ENCODE measurements around the gene GPC1.

The GPC1 gene

DNA sequence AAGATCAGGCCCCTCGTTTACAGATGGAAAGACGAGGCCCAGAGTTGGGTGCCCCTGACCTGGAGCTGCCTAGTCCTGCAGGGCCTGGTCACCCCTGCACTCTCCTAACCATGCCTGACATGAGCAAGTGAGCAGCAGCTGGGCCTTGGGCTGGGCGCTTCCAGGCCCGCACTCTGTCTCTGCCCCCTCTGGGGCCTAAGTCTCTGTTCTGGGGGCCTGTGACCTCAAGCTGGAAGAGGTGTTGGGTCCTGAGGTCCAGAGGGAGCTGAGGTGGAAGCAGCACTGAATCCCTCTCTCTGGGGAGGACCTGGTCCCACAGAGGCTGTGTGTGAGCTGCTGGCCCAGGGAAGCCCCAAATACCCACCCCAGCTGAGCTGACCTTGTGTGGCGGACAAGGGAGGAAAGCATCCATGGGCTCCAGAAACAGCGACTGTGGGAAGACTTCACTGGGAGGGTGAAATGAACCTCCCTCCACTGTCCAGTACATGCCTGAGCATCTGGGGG lies 46.1 kb upstream of the GPC1 start:
- in situ Hi-C loops (cut with MboI; ENCODE audit: low sequenced_read_pairs, unreplicated experiment) = no loop called here
- DNase-seq (ENCODE audit: low spot score) = no peak
- TF ChIP-seq, protein P1, sequence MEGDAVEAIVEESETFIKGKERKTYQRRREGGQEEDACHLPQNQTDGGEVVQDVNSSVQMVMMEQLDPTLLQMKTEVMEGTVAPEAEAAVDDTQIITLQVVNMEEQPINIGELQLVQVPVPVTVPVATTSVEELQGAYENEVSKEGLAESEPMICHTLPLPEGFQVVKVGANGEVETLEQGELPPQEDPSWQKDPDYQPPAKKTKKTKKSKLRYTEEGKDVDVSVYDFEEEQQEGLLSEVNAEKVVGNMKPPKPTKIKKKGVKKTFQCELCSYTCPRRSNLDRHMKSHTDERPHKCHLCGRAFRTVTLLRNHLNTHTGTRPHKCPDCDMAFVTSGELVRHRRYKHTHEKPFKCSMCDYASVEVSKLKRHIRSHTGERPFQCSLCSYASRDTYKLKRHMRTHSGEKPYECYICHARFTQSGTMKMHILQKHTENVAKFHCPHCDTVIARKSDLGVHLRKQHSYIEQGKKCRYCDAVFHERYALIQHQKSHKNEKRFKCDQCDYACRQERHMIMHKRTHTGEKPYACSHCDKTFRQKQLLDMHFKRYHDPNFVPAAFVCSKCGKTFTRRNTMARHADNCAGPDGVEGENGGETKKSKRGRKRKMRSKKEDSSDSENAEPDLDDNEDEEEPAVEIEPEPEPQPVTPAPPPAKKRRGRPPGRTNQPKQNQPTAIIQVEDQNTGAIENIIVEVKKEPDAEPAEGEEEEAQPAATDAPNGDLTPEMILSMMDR (IDR thresholded peaks at IDR 0.05; ENCODE audit: borderline replicate concordance, control extremely low read depth, extremely low read depth, insufficient read depth, missing control alignments) = no peak

- no peak for DNase-seq (ENCODE audit: low spot score)
- in situ Hi-C loops (cut with MboI; ENCODE audit: low sequenced_read_pairs, unreplicated experiment) = no loop called here
- TF ChIP-seq, protein P1 (IDR thresholded peaks at IDR 0.05; ENCODE audit: borderline replicate concordance, control extremely low read depth, extremely low read depth, insufficient read depth, missing control alignments) = no peak
Observed at GRCh38 chr2:240390091-240391073, 45.1 kb upstream of the GPC1 start.

DNA sequence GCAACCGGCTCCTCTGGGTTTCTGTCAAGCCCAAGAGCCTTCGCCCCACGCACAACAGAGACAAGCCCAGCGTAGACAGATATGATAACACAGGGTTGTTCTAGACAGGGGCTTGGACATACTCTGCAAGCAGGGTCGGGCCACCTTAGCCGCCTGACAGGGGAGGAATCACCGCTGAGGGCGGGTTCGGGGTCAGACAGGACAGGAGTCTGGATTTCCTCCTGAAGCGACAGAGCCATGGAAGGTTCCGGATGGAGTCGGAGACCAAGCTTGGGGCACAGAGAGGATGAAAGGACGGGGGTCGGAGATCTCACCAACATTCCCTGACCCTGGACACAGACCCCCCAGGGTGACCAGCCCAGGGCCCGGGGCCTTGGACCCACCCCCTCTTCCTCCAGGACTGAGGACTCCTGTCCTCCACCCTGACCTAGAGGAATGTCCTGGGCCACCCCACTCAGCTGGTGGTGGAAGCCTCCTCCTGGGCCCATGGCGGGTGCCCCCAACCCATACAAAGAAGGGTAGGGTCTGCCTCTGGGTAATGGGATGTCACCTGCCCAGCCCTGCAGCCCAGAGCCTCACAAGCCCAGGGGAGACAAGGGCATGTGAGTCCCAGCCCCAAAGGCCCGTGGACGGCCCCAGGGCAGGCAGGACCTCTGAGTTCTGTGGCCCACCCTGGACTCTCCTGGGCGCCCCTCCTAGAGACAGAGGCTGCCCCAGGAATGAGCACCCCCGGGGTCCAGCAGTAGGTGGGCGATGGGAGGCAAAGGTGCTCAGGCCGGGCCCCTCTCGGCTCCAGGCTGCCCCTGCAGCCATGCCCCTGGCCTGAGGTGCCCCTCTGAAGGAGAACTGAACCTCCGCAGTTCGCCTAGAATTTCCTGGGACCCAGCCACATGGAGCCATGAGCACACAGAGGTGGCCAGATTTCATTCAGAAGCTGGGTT lies 44.1 kb upstream of the GPC1 start:
- DNase-seq (ENCODE audit: low spot score) = no peak
- TF ChIP-seq, protein P1 (IDR thresholded peaks at IDR 0.05; ENCODE audit: borderline replicate concordance, control extremely low read depth, extremely low read depth, insufficient read depth, missing control alignments) = no peak
- in situ Hi-C loops (cut with MboI; ENCODE audit: low sequenced_read_pairs, unreplicated experiment) = no loop called here

- in situ Hi-C loops (cut with MboI; ENCODE audit: low sequenced_read_pairs, unreplicated experiment) = no loop called here
- no peak for DNase-seq (ENCODE audit: low spot score)
- TF ChIP-seq, protein P1 (IDR thresholded peaks at IDR 0.05; ENCODE audit: borderline replicate concordance, control extremely low read depth, extremely low read depth, insufficient read depth, missing control alignments) = no peak
Observed at GRCh38 chr2:240392084-240392947, 43.1 kb upstream of the GPC1 start.

DNA sequence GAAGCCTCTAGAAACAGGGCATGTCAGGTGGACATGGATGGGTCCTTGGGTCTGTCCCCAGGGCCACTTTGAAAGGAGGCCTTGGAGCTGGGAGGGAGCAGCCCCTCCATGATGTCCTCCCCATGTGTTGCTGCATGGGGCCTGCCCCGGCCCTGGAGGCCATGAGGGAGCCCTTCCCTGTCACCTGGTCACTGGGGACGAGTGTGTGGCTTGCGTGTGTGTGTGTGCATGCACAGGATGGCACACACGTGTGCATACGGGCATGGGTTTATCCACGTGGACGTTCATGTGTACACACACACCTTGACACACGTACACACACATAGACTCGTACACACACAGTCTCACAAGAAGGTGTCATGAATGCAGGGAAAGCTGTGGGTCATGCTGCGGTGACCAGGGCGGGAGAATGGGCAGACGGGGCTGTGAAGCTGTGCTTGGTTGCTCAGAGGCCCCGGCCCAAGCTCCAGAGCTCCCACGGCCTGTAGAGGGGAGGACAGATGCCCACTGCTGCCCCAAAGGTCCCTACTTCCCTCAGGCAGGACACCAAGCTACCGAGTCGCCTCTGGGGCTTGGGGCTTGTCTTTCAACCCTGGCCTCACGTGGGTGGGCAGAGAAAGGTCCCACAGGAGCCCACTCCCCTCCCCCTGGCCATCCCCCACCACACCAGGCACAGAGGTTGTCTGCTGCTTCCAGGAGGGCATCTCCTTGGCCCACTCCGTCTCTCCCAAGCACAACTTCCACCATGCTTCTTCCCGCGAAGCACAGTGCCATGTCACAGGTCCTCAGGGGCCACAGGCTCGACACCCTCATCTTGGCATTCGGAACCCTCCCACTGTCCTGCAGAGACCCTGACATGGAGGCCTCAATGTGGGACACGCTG lies 42.3 kb upstream of the GPC1 start:
- TF ChIP-seq, protein P1 (IDR thresholded peaks at IDR 0.05; ENCODE audit: borderline replicate concordance, control extremely low read depth, extremely low read depth, insufficient read depth, missing control alignments) = no peak
- DNase-seq (ENCODE audit: low spot score) = no peak
- in situ Hi-C loops (cut with MboI; ENCODE audit: low sequenced_read_pairs, unreplicated experiment) = no loop called here

Measured in GM13976 (cell line).